Measurements from ENCODE around the gene FOXL2NB. TPM values are rescaled to one million over a fixed set of nuclear protein-coding genes. Genes with fewer than 3 reads are reported as not detected.
A peak's percentile ranks its signal among the peaks of the same experiment; 100 is the strongest.
"Not testable (repeated sequence)": the region's sequence is repeated elsewhere in the genome, so short reads cannot be mapped to it uniquely, and the experiment has no call there.

Gene FOXL2NB
- total RNA-seq, 1 experiment from 2014 or later = 0.31 TPM

DNA sequence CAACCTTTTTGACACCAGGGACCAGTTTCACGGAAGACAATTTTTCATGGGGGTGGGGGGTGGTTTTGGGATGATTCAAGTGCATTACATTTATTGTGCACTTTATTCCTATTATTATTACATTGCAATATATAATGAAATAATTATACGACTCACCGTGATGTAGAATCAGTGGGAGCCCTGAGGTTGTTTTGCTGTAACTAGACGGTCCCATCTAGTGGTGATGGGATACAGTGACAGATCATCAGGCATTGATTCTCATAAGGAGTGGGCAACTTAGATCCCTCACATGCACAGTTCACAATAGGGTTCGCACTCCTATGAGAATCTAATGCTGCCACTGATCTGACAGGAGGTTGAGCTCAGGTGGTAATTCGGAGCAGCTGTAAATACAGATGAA lies 24.6 kb upstream of the FOXL2NB start:
- not testable (repeated sequence) for H2AK5ac ChIP-seq (ENCODE audit: insufficient read length, low read length); H2BK15ac ChIP-seq (ENCODE audit: low read depth, low read length); H3K27me3 ChIP-seq (ENCODE audit: insufficient read depth, low read length); H4K20me1 ChIP-seq (ENCODE audit: control insufficient read depth, insufficient read depth, insufficient read length); H4K8ac ChIP-seq (replicated peaks; ENCODE audit: insufficient read length, low read depth, low read length); H2BK120ac ChIP-seq (ENCODE audit: low read depth, low read length, poor library complexity, severe bottlenecking); H3K18ac ChIP-seq (ENCODE audit: insufficient read length, low read depth, low read length); H3K9me3 Mint-ChIP-seq; H4K5ac ChIP-seq (ENCODE audit: insufficient read length, low read depth, low read length); H3K79me1 ChIP-seq (ENCODE audit: insufficient read depth, low read depth, low read length, poor library complexity, severe bottlenecking); DNase-seq; H3K4me1 Mint-ChIP-seq; H3K4me1 ChIP-seq (ENCODE audit: insufficient read depth, low read length); H2AFZ ChIP-seq (ENCODE audit: low read length); H3K56ac ChIP-seq (ENCODE audit: insufficient read length, low read depth, low read length); H3K9ac ChIP-seq (ENCODE audit: extremely low read depth, insufficient read length, low read length); H3K23ac ChIP-seq (ENCODE audit: insufficient read length, low read depth, low read length); H3K4ac ChIP-seq (ENCODE audit: low read depth, low read length); H3K14ac ChIP-seq (ENCODE audit: insufficient read depth, low read length); H3K23me2 ChIP-seq (ENCODE audit: insufficient read length, low read depth, low read length, poor library complexity, severe bottlenecking); H3K79me2 ChIP-seq (ENCODE audit: insufficient read depth, low read length); H3K36me3 Mint-ChIP-seq (ENCODE audit: insufficient read depth in 1 of 3, low read depth in 3 of 3); H3K27me3 Mint-ChIP-seq (ENCODE audit: low read depth); H3T11ph ChIP-seq (ENCODE audit: low read length); H4K91ac ChIP-seq (ENCODE audit: insufficient read length, low read depth, low read length); H3K9me3 ChIP-seq (ENCODE audit: control insufficient read depth, low read depth, low read length); H3K4me2 ChIP-seq (ENCODE audit: insufficient read depth, insufficient read length, low read length); H3K27ac ChIP-seq (ENCODE audit: insufficient read length, low read depth, low read length); H2BK12ac ChIP-seq (ENCODE audit: insufficient read length, low read depth, low read length); H2BK20ac ChIP-seq (ENCODE audit: low read depth, low read length, poor library complexity, severe bottlenecking); H2BK5ac ChIP-seq (ENCODE audit: insufficient read length, low read length); H3K4me3 Mint-ChIP-seq
- WGBS (ENCODE audit: extremely low coverage, insufficient read length, low lambda C conversion rate) = no CpG with 5 or more reads among the region's 6 CpGs
- peak overlapping the region in 1 of 3 experiments; percentile 72; a peak in 1 of 7 replicates for H3K27ac Mint-ChIP-seq
- peak; percentile 29; the same call in 1 of the 3 replicates for TF ChIP-seq CTCF (conservative IDR thresholded peaks at IDR 0.05)
